Suprapubic skin (tissue), 3 donors: Measurements from ENCODE around the gene EFCAB8.

Source experiments
- EP300 ChIP-seq: sonication (generic); formaldehyde crosslinking; IDR thresholded peaks from one replicate; pipeline ENCODE4 v1.6.1; 2017; ENCODE audit warnings: antibody characterized with exemption
- POLR2A ChIP-seq, 2 donors: fragments of 450-650 bp; IDR thresholded peaks; one replicate each; pipeline ENCODE4 v1.6.1; 2017; ENCODE audit warnings: antibody characterized with exemption in 2 of 2, mild to moderate bottlenecking in 2 of 2, moderate library complexity in 2 of 2
- TF ChIP-seq, protein P1 (sequence below), 2 donors: fragments of 200-600 bp in 1 of 2; fragments of 450-650 bp in 1 of 2; sonication (generic) in 1 of 2; IDR thresholded peaks; one replicate each; pipeline ENCODE4 v1.5.1; 2016 to 2019; ENCODE audit warnings: antibody characterized with exemption in 2 of 2, mild to moderate bottlenecking in 1 of 2, moderate library complexity in 1 of 2

DNA sequence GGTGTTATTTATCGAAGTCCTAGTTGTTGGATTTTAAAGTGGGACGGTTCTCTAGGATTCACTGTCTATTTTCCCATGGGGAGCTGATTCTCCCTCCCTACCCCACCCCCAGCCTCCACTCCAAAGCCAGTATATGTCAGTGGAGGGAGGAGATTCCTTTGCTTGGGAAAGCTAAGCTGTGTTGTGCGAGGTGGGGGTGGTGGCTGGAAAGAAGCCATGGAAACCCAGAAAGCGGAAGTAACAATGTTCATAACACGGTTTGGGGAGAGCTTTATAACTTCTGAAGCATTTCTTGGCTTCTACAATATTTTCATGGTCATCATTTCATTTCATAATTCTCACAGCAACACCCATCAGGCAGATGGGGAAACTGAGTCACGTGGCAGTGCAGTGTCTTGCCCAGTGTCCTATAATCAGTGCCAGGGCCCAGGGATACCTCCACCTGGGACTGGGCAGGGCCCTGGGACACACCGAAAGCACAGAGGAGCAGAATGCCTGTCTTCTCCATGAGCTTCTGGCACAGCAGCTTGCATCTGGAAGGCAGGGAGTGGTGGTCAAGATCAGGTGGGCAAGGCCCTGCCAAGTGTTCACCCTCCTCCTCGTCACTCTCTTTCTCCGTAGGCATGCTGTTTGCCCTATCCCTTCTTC lies 141.0 kb downstream of the EFCAB8 start:
- TF ChIP-seq, protein P1, sequence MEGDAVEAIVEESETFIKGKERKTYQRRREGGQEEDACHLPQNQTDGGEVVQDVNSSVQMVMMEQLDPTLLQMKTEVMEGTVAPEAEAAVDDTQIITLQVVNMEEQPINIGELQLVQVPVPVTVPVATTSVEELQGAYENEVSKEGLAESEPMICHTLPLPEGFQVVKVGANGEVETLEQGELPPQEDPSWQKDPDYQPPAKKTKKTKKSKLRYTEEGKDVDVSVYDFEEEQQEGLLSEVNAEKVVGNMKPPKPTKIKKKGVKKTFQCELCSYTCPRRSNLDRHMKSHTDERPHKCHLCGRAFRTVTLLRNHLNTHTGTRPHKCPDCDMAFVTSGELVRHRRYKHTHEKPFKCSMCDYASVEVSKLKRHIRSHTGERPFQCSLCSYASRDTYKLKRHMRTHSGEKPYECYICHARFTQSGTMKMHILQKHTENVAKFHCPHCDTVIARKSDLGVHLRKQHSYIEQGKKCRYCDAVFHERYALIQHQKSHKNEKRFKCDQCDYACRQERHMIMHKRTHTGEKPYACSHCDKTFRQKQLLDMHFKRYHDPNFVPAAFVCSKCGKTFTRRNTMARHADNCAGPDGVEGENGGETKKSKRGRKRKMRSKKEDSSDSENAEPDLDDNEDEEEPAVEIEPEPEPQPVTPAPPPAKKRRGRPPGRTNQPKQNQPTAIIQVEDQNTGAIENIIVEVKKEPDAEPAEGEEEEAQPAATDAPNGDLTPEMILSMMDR (IDR thresholded peaks at IDR 0.05): no peak
- TF ChIP-seq POLR2A (IDR thresholded peaks at IDR 0.05) (no peak), EP300 (no peak)
